Measurements from ENCODE around the gene CASP12.

DNA sequence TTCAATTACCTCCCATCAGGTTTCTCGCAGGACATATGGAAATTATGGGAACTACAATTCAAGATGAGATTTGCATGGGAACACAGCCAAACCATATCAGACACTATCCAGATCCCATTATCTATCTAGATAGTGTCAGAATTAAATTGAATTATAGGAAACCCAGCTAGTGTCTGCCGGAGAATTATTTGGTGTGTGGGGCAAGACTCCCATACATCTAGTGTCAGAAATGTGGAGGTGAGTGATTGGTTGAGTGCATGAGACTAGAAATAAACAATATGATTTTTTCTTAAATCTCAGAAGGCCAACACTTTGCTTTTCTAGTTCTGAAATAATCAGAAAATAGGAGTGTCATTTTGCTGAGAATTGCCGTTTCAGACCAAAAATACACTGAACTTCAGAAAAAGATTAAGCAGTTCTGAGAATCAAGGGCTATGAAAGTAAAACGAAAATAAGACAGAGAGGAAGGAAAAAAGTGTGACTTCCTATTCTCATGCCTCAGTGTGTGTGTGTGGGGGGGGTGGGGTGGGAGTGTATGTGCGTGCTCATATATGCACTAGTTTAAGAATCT lies 21.3 kb downstream of the CASP12 start:
- TF ChIP-seq, protein P1, sequence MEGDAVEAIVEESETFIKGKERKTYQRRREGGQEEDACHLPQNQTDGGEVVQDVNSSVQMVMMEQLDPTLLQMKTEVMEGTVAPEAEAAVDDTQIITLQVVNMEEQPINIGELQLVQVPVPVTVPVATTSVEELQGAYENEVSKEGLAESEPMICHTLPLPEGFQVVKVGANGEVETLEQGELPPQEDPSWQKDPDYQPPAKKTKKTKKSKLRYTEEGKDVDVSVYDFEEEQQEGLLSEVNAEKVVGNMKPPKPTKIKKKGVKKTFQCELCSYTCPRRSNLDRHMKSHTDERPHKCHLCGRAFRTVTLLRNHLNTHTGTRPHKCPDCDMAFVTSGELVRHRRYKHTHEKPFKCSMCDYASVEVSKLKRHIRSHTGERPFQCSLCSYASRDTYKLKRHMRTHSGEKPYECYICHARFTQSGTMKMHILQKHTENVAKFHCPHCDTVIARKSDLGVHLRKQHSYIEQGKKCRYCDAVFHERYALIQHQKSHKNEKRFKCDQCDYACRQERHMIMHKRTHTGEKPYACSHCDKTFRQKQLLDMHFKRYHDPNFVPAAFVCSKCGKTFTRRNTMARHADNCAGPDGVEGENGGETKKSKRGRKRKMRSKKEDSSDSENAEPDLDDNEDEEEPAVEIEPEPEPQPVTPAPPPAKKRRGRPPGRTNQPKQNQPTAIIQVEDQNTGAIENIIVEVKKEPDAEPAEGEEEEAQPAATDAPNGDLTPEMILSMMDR (IDR thresholded peaks at IDR 0.05): no peak
- TF ChIP-seq POLR2A (IDR thresholded peaks at IDR 0.05): no peak
